HepG2 (cell line): ENCODE results near the gene RGN. TPM values are rescaled to one million over a fixed set of nuclear protein-coding genes. Genes with fewer than 3 reads are reported as not detected.
A peak's percentile ranks its signal among the peaks of the same experiment; 100 is the strongest.

ENCODE experiments used
- ASH2L ChIP-seq: fragments of 300-600, 200-600 bp; sonication (generic); IDR thresholded peaks from 2 replicates; pipeline ENCODE4 v1.7.0; 2017; ENCODE audit warnings: low read depth, mild to moderate bottlenecking, moderate library complexity, mixed read lengths, low read length; ENCODE audit not compliant: insufficient read length
- FOXP1 ChIP-seq, 2 experiments: fragments of 450-650 bp in 1 of 2; IDR thresholded peaks; 2 replicates each; pipeline ENCODE4 v1.6.1; 2017 to 2018; ENCODE audit warnings: antibody characterized with exemption in 1 of 2
- HNRNPL ChIP-seq: fragments of 200-400 bp; formaldehyde crosslinking; IDR thresholded peaks from 2 replicates; pipeline ENCODE4 v1.6.1; 2017; ENCODE audit warnings: mild to moderate bottlenecking, low read depth, low read length
- NCOA1 ChIP-seq: sonication (generic); formaldehyde crosslinking; IDR thresholded peaks from 2 replicates; pipeline ENCODE4 v1.9.0; 2021; ENCODE audit warnings: missing genetic modification reagents
- POLR2A ChIP-seq, 2 experiments: IDR thresholded peaks; 2 replicates each; pipeline ENCODE4 v1.6.1; 2011; ENCODE audit warnings: low read depth in 2 of 2, low read length in 2 of 2, mild to moderate bottlenecking in 1 of 2, moderate library complexity in 1 of 2; ENCODE audit not compliant: insufficient read depth in 1 of 2
- SCMH1 ChIP-seq: sonication (generic); formaldehyde crosslinking; IDR thresholded peaks from 2 replicates; pipeline ENCODE4 v1.9.0; 2021; ENCODE audit warnings: missing genetic modification reagents, mild to moderate bottlenecking, borderline replicate concordance
- TCF7 ChIP-seq: sonication (generic); IDR thresholded peaks from 2 replicates; pipeline ENCODE4 v1.6.1; 2016; ENCODE audit warnings: antibody characterized with exemption, low read depth
- WIZ ChIP-seq: sonication (generic); formaldehyde crosslinking; IDR thresholded peaks from 2 replicates; pipeline ENCODE4 v1.5.1; 2020; ENCODE audit warnings: mild to moderate bottlenecking, missing genetic modification reagents
- YEATS4 ChIP-seq: sonication (generic); formaldehyde crosslinking; IDR thresholded peaks from 2 replicates; pipeline ENCODE4 v1.4.0; 2020; ENCODE audit warnings: missing genetic modification reagents, borderline replicate concordance
- ZGPAT ChIP-seq: IDR thresholded peaks from 2 replicates; pipeline ENCODE4 v1.6.1; 2016; ENCODE audit warnings: mild to moderate bottlenecking
- ZNF275 ChIP-seq: sonication (generic); formaldehyde crosslinking; IDR thresholded peaks from 2 replicates; pipeline ENCODE4 v1.8.0; 2022; ENCODE audit warnings: missing genetic modification reagents, mild to moderate bottlenecking, inconsistent platforms, borderline replicate concordance
- ZNF280D ChIP-seq: sonication (generic); formaldehyde crosslinking; IDR thresholded peaks from 2 replicates; pipeline ENCODE4 v1.5.1; 2020; ENCODE audit warnings: mild to moderate bottlenecking, missing genetic modification reagents
- ZNF567 ChIP-seq: sonication (generic); formaldehyde crosslinking; IDR thresholded peaks from 2 replicates; pipeline ENCODE4 v1.8.1; 2023; ENCODE audit warnings: mild to moderate bottlenecking, missing genetic modification reagents, borderline replicate concordance
- ZNF768 ChIP-seq: sonication (generic); formaldehyde crosslinking; IDR thresholded peaks from 2 replicates; pipeline ENCODE4 v1.4.0; 2020; ENCODE audit warnings: missing genetic modification reagents
- ZNF891 ChIP-seq: sonication (generic); formaldehyde crosslinking; IDR thresholded peaks from 2 replicates; pipeline ENCODE4 v1.5.0; 2020; ENCODE audit warnings: mild to moderate bottlenecking, missing genetic modification reagents
- polyA plus RNA-seq, 8 experiments: library from polyadenylated mRNA; depleted of rRNA in 3 of 8; stranded (reverse) in 7 of 8; unstranded in 1 of 8; fragments of >200 nt; fragmentation: Illumina TruSeq in 4 of 8; extraction: Trizol in 4 of 8; gene quantifications; 2 replicates each; pipeline versions ENCODE4 v1.2.1 to v1.2.3, GENCODE V29; 2011 to 2016; ENCODE audit warnings: low read depth in 4 of 8, missing spikeins in 1 of 8, mixed read lengths in 1 of 8; ENCODE audit not compliant: insufficient read depth in 1 of 8
- total RNA-seq, 5 experiments: library from RNA; depleted of rRNA; stranded (reverse); fragments of >200 nt; fragmentation: Illumina TruSeq; extraction: Trizol; gene quantifications; 2 replicates each; pipeline ENCODE4 v1.2.3, GENCODE V29; 2016; ENCODE audit warnings: low read depth in 1 of 5
- TF ChIP-seq, protein P1 (sequence below): sonication (generic); formaldehyde crosslinking; IDR thresholded peaks from 2 replicates; pipeline ENCODE4 v1.5.0; 2020; ENCODE audit warnings: missing genetic modification reagents
- TF ChIP-seq, protein P2 (sequence below): sonication (generic); formaldehyde crosslinking; IDR thresholded peaks from 2 replicates; pipeline ENCODE4 v1.4.0; 2020; ENCODE audit warnings: missing genetic modification reagents
- TF ChIP-seq, protein P3 (sequence below): sonication (generic); formaldehyde crosslinking; IDR thresholded peaks from 2 replicates; pipeline ENCODE4 v1.4.0; 2020; ENCODE audit warnings: missing genetic modification reagents

Gene RGN
- total and polyA plus RNA-seq, 2 of the 13 experiments (the other 11 are each of a cell fraction or from before 2014, with no cell fraction given): 19.6 to 74.4 TPM

DNA sequence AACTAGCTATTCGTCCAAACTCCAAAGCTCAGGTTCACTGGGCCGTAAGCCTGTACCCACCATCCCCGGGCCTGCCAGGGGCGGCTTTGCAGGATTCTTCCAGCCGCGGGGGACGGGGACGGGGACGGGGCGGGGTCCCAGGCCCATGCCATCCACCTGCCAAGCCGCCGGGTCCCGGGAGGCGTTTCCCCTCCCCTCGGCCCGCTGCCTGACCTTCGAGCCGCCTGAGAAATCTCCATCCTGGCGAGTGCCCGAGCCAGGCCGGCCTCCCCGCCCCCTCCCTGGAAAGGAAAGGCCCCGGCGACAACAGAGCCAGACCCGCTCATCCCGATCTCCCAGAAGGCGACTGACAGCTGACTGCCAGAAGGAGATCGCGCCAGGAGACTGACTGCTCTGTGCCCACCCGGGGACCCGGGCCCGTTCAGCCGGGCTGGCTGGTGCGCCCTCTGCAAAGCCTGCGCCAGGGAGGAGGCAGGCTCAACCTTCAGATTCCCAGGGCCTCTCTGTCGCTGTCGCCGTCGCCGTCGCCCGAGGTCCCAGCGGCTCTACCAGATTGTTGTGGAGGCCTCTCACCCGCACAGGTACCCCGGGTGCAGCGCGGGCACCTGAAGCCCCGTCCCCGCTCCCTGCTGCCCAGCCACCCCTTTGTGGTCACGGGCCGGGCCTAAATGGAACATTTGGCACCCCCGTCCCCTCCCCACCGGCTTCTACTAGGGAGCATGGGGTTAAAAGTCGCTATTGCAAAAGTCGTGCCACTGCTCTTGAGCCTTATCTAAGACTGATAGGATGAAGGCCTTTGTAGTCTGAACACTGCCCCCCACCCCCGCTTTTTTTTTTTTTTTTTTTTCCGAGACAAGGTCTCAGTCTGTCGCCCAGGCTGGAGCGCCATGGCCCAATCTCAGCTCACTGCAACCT is at the start of gene RGN (continued):
- TF ChIP-seq, protein P1, sequence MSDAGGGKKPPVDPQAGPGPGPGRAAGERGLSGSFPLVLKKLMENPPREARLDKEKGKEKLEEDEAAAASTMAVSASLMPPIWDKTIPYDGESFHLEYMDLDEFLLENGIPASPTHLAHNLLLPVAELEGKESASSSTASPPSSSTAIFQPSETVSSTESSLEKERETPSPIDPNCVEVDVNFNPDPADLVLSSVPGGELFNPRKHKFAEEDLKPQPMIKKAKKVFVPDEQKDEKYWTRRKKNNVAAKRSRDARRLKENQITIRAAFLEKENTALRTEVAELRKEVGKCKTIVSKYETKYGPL: no peak
- peak; percentile 20 for TF ChIP-seq ASH2L
- no peak for TF ChIP-seq WIZ
- TF ChIP-seq ZGPAT (CRISPR knock-in tag): 0 out of 2 replicates have a peak, but pooled peaks have one; percentile 36
- TF ChIP-seq ZNF275 (CRISPR knock-in tag): no peak
- peak; percentile 49; the same call in 1 of the 2 replicates for TF ChIP-seq HNRNPL
- TF ChIP-seq ZNF768 (CRISPR knock-in tag): no peak; the same call in 1 of the 2 replicates
- no peak for TF ChIP-seq ZNF280D
- TF ChIP-seq TCF7: peak; percentile 73
- no peak for TF ChIP-seq ZNF567 (CRISPR knock-in tag)
- 0 out of 2 replicates have a peak, but pooled peaks have one; percentile 35 for TF ChIP-seq NCOA1 (CRISPR knock-in tag)
- no peak; the same call in 1 of the 2 replicates for TF ChIP-seq YEATS4 (CRISPR knock-in tag)
- TF ChIP-seq ZNF891 (CRISPR knock-in tag): no peak
- TF ChIP-seq, protein P2, sequence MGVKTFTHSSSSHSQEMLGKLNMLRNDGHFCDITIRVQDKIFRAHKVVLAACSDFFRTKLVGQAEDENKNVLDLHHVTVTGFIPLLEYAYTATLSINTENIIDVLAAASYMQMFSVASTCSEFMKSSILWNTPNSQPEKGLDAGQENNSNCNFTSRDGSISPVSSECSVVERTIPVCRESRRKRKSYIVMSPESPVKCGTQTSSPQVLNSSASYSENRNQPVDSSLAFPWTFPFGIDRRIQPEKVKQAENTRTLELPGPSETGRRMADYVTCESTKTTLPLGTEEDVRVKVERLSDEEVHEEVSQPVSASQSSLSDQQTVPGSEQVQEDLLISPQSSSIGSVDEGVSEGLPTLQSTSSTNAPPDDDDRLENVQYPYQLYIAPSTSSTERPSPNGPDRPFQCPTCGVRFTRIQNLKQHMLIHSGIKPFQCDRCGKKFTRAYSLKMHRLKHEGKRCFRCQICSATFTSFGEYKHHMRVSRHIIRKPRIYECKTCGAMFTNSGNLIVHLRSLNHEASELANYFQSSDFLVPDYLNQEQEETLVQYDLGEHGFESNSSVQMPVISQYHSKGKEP (CRISPR knock-in tag): no peak
- TF ChIP-seq, protein P3, sequence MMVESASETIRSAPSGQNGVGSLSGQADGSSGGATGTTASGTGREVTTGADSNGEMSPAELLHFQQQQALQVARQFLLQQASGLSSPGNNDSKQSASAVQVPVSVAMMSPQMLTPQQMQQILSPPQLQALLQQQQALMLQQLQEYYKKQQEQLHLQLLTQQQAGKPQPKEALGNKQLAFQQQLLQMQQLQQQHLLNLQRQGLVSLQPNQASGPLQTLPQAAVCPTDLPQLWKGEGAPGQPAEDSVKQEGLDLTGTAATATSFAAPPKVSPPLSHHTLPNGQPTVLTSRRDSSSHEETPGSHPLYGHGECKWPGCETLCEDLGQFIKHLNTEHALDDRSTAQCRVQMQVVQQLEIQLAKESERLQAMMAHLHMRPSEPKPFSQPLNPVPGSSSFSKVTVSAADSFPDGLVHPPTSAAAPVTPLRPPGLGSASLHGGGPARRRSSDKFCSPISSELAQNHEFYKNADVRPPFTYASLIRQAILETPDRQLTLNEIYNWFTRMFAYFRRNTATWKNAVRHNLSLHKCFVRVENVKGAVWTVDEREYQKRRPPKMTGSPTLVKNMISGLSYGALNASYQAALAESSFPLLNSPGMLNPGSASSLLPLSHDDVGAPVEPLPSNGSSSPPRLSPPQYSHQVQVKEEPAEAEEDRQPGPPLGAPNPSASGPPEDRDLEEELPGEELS: peak; percentile 26; the same call in 1 of the 2 replicates
- TF ChIP-seq SCMH1 (CRISPR knock-in tag): no peak
- TF ChIP-seq POLR2A (IDR thresholded peaks at IDR 0.05; ENCODE audit: insufficient read depth in 1 of 2, low read depth in 2 of 2, low read length in 2 of 2): peak in 1 of 2 experiments; percentile 58; a peak in 1 of 4 replicates
- TF ChIP-seq FOXP1 (IDR thresholded peaks at IDR 0.05): no peak
- no peak for TF ChIP-seq FOXP1 (CRISPR knock-in tag; IDR thresholded peaks at IDR 0.05)
